HG02884 (cell line): Measurements from ENCODE around the gene PTK7.
A peak's percentile ranks its signal among the peaks of the same experiment; 100 is the strongest.

Experiments
- ATAC-seq: cut with Tn5 transposase; IDR thresholded peaks from one replicate; pipeline ENCODE4 v1.9.1; 2021; ENCODE audit warnings: mild to moderate bottlenecking, moderate library complexity; ENCODE audit not compliant: unreplicated experiment

The PTK7 gene

DNA sequence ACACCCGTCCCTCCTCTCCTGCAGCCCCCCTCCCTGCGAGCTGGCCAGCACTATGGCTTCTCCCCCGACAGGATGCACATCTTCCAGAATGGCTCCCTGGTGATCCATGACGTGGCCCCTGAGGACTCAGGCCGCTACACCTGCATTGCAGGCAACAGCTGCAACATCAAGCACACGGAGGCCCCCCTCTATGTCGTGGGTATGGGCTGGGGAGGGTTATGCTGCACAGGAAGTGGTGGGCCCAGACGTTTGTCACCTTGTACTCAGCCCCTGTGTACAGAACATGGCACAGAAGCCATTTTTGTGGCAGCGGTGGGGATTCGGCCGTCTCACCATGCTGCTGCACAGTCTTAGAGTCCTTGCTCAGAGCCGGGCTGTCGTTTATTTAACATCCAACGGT is 66.0 kb downstream of the PTK7 start:
- no peak for ATAC-seq

DNA sequence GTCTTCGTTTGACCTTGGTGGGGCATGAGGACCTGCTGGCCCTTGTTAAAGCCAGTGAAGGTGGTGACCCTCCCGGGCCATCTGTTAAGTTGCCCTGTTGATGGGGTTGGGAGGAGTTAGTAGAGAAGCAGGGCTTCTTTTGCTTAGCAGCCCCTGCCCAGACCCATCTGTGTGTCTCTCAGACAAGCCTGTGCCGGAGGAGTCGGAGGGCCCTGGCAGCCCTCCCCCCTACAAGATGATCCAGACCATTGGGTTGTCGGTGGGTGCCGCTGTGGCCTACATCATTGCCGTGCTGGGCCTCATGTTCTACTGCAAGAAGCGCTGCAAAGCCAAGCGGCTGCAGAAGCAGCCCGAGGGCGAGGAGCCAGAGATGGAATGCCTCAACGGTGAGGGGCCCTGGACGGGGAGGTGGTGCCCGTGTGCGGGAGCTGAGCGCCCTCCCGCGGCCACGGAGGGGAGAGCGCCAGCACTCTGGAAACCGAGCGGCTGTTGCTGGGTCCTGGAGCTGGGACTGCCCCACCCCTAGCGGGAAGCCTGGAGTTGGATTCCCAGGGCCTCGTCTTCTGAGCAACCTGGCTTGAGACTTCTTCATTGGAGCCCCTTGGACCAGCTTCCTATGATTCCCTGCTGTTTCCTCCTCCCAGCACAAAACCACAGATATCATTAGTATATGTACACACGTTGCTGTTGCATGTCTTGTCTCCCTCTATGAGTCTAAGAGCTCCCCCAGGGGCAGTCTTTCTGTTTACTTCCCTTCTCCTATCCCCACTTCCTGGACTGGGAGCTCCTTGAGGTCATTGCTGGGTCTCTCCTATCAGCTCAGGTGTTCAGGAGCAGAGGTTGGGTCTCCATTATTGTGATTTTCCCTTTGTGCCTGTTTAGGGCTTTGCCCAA is 67.4 kb downstream of the PTK7 start:
- peak; percentile 60 for ATAC-seq

DNA sequence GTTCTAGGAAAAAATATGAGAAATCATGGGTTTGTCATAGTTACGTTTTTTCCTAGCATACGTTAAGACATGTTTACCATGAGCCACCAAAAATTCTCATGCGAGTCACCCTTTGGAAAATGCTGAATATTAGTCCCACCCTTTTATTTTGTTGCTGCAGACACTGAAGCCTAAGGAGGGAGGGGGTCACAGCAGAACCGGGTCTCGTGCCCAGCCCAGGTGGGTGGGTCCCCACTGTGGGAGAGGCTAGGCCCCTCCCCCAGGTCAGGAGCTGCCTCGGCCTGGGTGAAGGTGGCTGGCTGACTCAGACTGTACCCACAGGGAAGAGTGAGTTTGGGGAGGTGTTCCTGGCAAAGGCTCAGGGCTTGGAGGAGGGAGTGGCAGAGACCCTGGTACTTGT is 68.8 kb downstream of the PTK7 start:
- no peak for ATAC-seq

DNA sequence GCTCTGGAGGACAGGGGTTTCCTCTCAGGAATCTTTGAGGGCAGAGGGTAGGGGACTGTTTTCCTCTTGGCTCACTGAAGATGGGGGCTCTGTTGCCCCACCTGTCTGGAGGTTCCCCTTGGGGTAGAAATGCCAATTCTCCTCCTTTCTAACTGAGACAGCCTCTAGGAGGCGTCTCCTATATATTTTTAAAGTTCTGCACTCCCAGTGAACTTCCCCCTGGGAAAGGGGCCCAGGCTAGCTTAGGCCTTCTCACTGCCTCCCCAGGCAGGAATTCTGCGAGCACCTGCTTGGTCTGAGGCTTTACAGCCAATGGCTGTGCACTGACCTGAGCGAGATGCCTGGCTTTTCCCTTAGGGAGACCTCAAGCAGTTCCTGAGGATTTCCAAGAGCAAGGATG is 70.1 kb downstream of the PTK7 start:
- no peak for ATAC-seq

DNA sequence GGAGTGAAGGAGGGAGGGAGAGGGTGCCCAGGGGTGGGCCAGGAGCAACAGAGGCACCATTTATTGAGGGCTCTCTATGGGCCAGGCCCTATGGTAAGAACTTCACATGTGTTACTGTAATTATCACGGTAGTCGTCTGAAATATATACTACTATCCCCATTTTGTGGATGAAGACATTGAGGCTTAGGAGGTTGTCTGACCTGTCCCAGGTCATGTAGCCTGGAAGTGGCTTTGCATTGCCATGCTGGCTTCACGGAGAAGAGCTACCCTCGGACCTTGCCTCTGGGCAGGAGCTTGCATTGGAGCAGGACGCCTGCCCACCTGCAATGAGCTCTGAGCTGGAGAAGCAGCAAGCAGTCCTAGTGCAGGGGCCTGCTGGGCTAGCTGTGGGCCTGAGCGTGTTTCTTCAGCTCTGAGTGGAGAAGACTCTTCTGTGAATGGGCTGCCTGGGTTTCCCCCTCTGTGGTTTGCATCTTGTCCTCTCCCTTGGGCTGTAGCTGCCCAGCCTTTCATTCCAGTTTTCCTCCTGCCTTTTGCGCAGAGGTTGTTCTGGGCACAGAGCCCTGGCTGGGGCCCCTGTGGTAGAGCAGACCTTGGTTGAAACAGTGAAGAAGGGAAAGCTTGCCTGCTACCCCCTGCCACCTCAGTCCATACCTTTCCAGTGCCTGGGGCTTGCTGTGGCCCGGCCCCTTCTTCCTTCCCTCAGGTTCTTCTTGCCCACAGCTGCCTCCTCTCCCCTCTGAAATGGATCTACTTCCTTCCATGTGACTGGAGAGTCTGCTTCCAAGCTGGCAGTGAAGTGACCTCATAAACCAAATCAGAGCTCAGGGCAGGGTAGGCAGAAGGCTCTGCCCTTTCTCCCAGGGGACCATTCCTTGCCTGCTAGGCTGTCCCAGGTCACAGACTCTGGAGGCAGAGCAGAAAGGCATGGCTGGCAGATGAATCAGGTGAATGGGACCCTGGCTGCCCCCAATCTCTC is 70.9 kb downstream of the PTK7 start:
- no peak for ATAC-seq

DNA sequence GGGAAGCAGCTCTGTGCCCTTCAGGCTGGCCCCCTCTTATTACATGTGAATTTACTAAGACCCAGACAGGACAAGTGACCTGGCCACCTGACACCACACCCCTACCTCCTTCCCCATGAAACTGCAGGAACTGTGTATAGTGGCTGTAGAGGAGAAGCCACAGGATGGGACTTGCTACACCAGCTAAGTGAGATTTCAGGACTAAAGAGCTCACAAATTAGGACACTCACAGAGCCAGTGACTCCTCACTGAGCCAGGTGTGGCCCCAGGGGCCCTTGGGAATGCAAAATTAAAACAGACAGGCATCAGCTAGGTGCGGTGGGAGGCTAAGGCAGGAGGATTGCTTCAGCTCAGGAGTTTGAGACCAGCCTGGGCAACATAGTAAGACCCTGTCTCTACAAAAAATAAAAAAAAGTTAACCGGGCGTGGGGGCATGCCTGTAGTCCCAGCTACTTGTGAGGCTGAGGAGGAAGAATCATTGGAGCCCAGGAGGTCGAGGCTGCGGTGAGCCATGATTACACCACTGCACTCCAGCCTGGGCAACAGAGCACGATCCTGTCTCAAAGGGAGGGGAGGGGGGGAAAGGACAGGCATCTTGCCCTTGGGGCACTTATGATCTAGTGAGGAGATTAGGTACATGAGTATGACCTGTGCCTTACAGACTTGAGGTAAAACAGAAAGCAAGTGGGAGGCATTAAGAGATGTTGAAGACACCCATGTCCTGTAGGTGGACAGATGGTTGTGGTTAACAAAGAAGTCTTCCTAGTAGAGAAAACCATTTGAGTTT is 71.8 kb downstream of the PTK7 start:
- ATAC-seq = no peak

DNA sequence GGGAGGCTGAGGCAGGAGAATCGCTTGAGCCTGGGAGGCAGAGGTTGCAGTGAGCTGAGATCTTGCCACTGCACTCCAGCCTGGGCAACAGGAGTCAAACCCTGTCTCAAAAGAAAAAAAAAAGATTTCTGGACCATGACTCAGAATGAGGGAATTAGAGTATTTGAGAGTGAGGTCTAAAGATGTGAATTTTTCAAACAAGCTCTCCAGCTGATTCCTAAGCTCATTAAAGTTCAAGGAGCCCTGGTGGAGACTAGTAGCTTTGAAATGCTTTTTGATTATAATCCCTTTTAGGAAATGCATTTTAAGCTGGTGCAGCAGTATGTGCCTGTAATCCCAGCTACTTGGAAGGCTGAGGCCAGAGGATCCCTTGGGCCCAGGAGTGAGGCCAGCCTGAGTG is 73.2 kb downstream of the PTK7 start:
- no peak for ATAC-seq

DNA sequence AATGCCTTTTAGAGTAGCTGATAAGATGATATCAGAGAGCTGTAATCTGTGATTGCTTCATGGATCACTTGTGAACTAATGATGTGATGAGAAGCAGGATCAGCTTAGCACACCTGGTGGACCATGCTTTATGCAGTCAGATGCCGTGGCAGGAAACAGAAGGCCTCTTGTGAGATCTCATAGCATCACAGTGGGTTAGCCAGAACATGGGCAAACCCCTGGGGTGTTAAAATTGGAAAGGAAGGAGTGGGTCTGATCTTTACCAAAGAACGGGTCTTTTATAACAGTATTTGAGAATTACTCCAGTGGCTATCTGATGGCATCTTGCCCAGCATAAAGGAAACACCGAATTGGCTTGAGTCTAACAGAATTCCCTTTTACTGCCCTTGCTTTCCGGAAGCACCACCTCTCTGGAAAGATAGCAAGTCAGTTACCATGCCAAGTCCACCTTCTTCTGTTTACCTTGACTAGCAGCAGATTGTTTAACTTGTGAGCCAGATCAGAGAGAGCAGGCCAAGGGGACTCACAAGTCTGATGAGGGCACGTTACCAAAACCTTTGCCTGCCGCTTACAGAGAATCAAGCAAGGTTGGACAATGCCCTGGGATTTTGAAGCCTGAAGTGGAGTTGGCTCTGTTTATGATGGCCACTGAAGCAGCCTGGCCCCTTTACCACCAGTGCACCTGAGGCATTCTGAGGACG is 74.1 kb downstream of the PTK7 start:
- no peak for ATAC-seq

DNA sequence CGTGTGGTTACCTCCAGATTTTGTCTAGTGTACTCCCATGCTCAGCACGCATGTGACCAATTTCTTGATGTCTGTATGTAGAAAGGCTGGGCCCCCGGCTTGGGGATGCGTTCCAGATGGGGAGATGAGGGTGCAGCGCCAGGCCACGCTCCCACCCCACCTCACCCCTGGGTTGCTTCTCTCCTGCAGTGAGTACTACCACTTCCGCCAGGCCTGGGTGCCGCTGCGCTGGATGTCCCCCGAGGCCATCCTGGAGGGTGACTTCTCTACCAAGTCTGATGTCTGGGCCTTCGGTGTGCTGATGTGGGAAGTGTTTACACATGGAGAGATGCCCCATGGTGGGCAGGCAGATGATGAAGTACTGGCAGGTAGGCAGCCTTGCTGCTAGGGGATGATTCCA is 83.5 kb downstream of the PTK7 start:
- no peak for ATAC-seq

DNA sequence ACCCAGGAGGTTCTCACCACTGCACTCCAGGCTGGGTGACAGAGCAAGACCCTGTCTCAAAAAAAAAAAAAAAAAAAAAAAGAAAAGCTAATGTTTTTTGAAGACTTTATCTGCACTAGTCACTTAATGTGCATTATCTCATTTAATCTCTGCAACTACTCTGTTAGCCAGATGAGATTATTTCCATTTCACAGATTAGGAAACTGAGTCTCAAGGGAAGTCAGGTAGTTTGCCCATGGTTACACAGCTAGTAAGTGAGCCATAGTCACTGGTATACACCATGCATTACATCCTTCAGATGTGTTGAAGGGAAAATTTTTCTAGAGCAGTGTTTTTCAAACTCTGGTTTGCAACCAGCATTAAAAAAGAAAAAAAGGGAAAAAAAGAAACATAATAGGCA is 87.8 kb downstream of the PTK7 start:
- ATAC-seq = no peak

DNA sequence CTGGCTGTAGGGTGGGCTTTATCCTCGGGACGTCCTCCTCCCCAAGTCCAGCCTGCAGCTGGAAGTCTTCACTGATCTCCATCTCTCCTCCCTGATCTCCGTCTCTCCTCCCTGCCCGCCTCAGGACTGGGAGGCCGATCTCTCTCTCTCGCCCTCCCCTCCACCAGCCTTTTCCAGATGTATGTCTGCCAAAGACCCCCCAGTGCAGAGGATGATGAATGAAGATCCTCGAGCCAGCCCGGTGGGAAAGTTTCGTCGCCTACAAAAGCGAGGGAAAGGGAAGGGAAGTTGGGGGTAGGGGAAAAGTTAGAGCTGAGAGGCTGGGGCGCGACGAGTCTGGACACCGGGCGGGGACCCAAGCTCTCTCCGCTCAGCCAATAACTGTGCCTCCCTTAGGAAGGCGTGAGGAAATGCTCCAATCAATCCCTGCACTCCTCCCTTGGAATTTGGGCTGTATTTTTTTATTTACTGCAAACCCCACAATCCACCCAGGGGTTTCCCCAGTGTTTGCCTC is 94.4 kb downstream of the PTK7 start:
- no peak for ATAC-seq

DNA sequence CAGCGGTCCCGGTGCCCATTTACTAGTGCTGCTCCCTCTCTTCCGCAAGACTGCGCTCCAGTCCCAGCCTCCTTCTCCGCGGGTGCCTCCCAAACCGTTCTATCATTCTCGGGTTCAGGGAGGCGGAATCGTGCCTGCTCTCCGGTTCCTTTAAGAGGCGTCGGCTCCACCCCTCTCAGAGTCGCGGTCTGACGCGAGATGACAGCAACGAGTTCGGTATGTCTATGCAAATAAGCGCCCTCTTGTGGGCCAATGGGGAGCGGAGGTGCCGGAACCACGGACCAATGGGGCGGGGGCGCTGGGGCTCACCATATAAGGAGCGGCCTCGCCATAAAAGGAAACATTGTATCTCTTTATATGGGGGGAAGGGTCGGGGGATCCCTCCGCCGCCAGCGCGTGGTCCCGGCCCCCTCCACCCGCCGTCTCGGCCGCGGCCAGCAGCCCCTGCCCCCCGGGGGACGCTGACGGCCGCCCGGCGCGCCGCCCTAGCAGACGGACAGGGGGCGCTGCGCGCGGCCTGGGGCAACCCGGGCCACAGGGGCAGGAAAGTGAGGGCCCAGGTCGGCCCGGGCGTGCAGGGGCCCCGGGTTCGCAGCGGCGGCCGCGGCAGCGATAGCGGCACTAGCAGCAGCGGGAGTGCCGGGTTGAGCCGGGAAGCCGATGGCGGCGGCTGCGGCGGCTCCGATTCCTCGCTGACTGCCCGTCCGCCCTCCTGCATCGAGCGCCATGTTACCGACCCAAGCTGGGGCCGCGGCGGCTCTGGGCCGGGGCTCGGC is 95.0 kb downstream of the PTK7 start, which contains the start of gene SRF:
Gene SRF (plus strand): TSS at position 339 of the 776 bp plus-strand sequence. CDS start 388 bp downstream, at position 727.
- ATAC-seq = peak; percentile 55

DNA sequence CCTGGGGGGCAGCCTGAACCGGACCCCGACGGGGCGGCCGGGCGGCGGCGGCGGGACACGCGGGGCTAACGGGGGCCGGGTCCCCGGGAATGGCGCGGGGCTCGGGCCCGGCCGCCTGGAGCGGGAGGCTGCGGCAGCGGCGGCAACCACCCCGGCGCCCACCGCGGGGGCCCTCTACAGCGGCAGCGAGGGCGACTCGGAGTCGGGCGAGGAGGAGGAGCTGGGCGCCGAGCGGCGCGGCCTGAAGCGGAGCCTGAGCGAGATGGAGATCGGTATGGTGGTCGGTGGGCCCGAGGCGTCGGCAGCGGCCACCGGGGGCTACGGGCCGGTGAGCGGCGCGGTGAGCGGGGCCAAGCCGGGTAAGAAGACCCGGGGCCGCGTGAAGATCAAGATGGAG is 95.6 kb downstream of the PTK7 start:
- no peak for ATAC-seq

DNA sequence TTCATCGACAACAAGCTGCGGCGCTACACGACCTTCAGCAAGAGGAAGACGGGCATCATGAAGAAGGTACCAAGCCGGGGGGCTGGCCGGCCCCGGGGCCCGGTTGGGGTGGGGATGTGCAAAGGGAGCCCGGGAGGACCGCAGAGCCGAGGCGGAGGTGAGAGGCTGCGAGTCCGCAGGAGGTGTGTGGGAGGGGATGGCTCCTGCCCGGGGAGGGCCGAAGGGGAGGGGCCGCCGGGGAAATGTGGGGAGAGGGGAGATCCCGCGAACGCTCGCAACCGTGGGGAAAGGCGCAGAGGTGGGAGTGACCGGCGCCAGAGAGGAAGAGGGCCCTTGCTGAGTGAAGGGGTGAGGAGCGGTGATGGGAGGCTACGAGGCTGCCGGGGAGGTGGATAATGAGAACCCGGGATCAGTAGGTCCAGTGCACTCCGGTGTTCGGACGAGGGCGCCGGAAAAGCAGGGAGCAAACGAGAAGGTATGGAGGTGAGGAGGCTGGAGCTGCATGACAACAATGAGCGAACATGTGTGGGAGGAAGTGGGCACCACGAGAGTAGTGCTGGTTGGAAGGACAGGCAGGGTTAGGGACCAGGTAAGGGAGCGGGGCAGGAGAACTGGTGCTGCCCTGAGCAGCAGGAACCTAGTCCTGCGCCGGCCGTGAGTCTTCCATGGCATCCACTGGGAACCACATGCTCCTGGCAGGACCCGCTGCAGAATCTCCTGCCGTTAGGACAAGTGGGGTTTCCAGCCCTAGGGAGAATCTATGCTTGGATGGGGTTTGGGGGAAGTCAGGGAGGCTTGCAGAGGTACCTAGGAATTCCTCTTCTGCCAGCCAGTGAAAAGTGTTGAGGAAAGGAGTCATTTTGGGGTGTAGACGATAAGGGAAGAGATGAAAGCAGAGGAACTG is 96.2 kb downstream of the PTK7 start:
- ATAC-seq = no peak

DNA sequence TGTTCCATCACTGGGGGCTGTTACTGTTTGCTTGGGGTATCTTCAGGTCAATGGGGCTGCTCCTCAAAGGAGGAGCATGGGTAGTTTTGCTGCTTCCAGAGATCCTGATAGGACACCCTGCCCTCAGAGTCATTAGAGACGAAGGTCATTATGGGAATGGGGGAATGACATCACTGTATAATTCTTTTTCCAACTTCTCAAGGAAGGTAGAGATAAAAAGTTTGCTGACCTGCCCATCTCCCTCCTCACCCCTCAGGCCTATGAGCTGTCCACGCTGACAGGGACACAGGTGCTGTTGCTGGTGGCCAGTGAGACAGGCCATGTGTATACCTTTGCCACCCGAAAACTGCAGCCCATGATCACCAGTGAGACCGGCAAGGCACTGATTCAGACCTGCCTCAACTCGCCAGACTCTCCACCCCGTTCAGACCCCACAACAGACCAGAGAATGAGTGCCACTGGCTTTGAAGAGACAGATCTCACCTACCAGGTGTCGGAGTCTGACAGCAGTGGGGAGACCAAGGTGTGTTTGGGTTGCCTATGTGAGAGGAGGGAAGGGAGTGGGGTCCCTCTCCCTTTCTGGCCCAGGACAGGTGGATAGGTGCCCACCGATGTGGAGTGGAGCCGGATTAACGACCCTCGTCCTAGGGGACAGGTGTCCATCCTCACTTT is 97.6 kb downstream of the PTK7 start:
- ATAC-seq = no peak

DNA sequence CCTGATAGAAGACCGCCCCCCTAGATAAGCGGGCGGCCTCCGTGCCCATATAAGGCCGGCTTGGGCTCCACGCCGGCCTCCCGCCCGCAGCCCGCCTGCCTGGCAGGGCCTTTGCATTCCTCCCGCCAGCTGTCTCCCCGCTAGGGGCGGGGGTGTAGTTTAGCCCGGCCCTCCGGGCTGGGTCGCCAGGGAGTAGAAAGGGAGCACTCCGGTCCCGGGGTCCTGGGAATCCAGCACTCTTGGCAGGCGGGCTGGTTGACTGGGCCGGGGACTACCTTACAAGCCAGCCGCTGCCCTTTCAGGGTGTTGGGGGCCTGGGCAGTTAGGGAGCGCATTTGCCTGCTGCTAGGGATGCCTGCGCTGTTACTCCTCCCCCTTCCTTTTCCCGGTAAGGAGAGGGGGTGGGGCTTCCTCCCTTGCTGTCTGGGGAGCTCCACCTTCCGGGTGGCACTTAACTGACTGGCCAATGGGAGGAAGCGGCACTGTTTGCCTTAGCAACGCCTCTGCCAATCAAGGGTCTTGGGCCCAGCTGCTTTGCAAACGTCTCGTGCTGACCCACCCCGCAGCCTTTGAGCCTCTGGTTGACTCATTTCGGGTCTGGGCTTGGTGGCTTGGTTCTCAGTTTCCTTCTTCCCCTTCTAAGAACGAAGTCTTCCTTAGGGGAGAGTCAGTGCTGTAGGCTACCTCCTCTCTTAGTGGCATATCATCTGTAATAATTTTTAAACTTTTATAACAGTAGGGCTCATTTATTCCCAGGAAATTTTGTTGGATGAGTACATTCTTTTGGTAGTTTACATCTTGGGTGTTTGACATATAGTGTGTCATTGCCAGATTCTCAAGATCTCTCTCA is 98.4 kb downstream of the PTK7 start:
- ATAC-seq = peak; percentile 62
